ENCODE data around the gene BRD8. TPM values are rescaled to one million over a fixed set of nuclear protein-coding genes. Genes with fewer than 3 reads are reported as not detected.
"Not testable (repeated sequence)": the region's sequence is repeated elsewhere in the genome, so short reads cannot be mapped to it uniquely, and the experiment has no call there.

Gene BRD8
- total RNA-seq = 10 to 100 TPM; 66.8 to 94.7 TPM

- peaks cover 8 to 13% of the 10 kb centered on the region in 2 donors for H3K36me3 Mint-ChIP-seq (ENCODE audit: insufficient read depth in 2 of 2)
- DNase-seq (peak; percentile 91 to 94), ATAC-seq (replicated peaks in 1 of 2) (peak; percentile 89 to 91)
- no peak within 1 kb of the TSS for H3K27ac Mint-ChIP-seq
- no peak within 1 kb of the TSS for H3K4me3 Mint-ChIP-seq
- H3K4me1 Mint-ChIP-seq (ENCODE audit: low read depth) = peaks cover 23% of the 10 kb centered on the region
- H3K9me3 Mint-ChIP-seq = no peaks in the 10 kb centered on the region
- no peaks in the 10 kb centered on the region for H3K27me3 Mint-ChIP-seq (ENCODE audit: low read depth)
Measured at GRCh38 chr5:138178516-138179276, at the start of gene BRD8, which contains the start of gene KIF20A. BRD8 (minus strand) TSS chr5:138178630; CDS start chr5:138178614, 16 bp downstream. KIF20A (plus strand) TSS chr5:138179112; CDS start chr5:138179681, 569 bp downstream.

- Mint-ChIP-seq H3K4me3 (no peak overlapping the region), H3K27me3 (ENCODE audit: low read depth) (peaks cover 24% of the 10 kb centered on the region), H3K9me3 (peaks cover 2% of the 10 kb centered on the region in 2 donors), H3K4me1 (ENCODE audit: low read depth) (peaks cover 6% of the 10 kb centered on the region), H3K36me3 (ENCODE audit: insufficient read depth in 2 of 2) (peaks cover 2% of the 10 kb centered on the region in 2 donors), H3K27ac (no peak overlapping the region)
- DNase-seq = no peak
- no peak for ATAC-seq (replicated peaks in 1 of 2)
Measured at GRCh38 chr5:138226910-138227309, 48.5 kb upstream of the BRD8 start.

- Mint-ChIP-seq H3K4me1 (ENCODE audit: low read depth) (peaks cover 6% of the 10 kb centered on the region), H3K4me3 (no peak overlapping the region), H3K9me3 (peaks cover 2% of the 10 kb centered on the region in 2 donors), H3K27me3 (ENCODE audit: low read depth) (peaks cover 15% of the 10 kb centered on the region), H3K36me3 (ENCODE audit: insufficient read depth in 2 of 2) (peaks cover 2% of the 10 kb centered on the region in 2 donors), H3K27ac (no peak overlapping the region)
- no peak for ATAC-seq (replicated peaks in 1 of 2)
- no peak for DNase-seq
Measured at GRCh38 chr5:138224712-138225111, 46.3 kb upstream of the BRD8 start.

GRCh38 chr5:138223532-138223931, 45.1 kb upstream of the BRD8 start:
- Mint-ChIP-seq H3K36me3 (ENCODE audit: insufficient read depth in 2 of 2) (peaks cover 2% of the 10 kb centered on the region in 2 donors), H3K4me3 (no peak overlapping the region), H3K9me3 (peaks cover 2% of the 10 kb centered on the region in 2 donors), H3K27ac (no peak overlapping the region), H3K4me1 (ENCODE audit: low read depth) (peaks cover 6% of the 10 kb centered on the region), H3K27me3 (ENCODE audit: low read depth) (peaks cover 15% of the 10 kb centered on the region)
- no peak for DNase-seq
- ATAC-seq (replicated peaks in 1 of 2) = no peak

- ATAC-seq (replicated peaks in 1 of 2) (no peak), DNase-seq (no peak)
- no peak overlapping the region for H3K27ac Mint-ChIP-seq
- H3K27me3 Mint-ChIP-seq (ENCODE audit: low read depth) = no peaks in the 10 kb centered on the region
- H3K36me3 Mint-ChIP-seq (ENCODE audit: insufficient read depth in 2 of 2) = peaks cover 4% of the 10 kb centered on the region in 2 donors
- H3K4me1 Mint-ChIP-seq (ENCODE audit: low read depth) = peaks cover 19% of the 10 kb centered on the region
- no peaks in the 10 kb centered on the region for H3K9me3 Mint-ChIP-seq
- H3K4me3 Mint-ChIP-seq = no peak overlapping the region
Measured at GRCh38 chr5:138216799-138217198, 38.4 kb upstream of the BRD8 start.

- H3K9me3 Mint-ChIP-seq = no peaks in the 10 kb centered on the region
- peak; percentile 98 to 99 for ATAC-seq (replicated peaks in 1 of 2)
- H3K4me3 Mint-ChIP-seq = peak within 1 kb of the TSS; percentile 95 to 100
- H3K27me3 Mint-ChIP-seq (ENCODE audit: low read depth) = no peaks in the 10 kb centered on the region
- DNase-seq = peak; percentile 92 to 93
- H3K27ac Mint-ChIP-seq = peak within 1 kb of the TSS; percentile 97
- H3K4me1 Mint-ChIP-seq (ENCODE audit: low read depth) = peaks cover 29% of the 10 kb centered on the region
- H3K36me3 Mint-ChIP-seq (ENCODE audit: insufficient read depth in 2 of 2) = peaks cover 5% of the 10 kb centered on the region in 2 donors
Measured at GRCh38 chr5:138213161-138214029, 35.0 kb upstream of the BRD8 start, which contains the start of gene CDC23. CDC23 (minus strand) TSS chr5:138213323; CDS start chr5:138213312, 11 bp downstream.

- Mint-ChIP-seq H3K9me3 (no peaks in the 10 kb centered on the region), H3K4me1 (ENCODE audit: low read depth) (peaks cover 34% of the 10 kb centered on the region), H3K36me3 (ENCODE audit: insufficient read depth in 2 of 2) (peaks cover 5 to 10% of the 10 kb centered on the region in 2 donors), H3K4me3 (peak overlapping the region; percentile 95 to 100), H3K27ac (peak overlapping the region; percentile 97), H3K27me3 (ENCODE audit: low read depth) (no peaks in the 10 kb centered on the region)
- DNase-seq (no peak), ATAC-seq (replicated peaks in 1 of 2) (peak; percentile 34 to 39)
Measured at GRCh38 chr5:138212828-138213160, 34.4 kb upstream of the BRD8 start.

- H3K4me1 Mint-ChIP-seq (ENCODE audit: low read depth) = peaks cover 34% of the 10 kb centered on the region
- no peak for ATAC-seq (replicated peaks in 1 of 2)
Measured at GRCh38 chr5:138210985-138211384, 32.6 kb upstream of the BRD8 start.

GRCh38 chr5:138193859-138194258, 15.4 kb upstream of the BRD8 start:
- ATAC-seq (replicated peaks in 1 of 2); H3K36me3 Mint-ChIP-seq (ENCODE audit: insufficient read depth in 2 of 2); H3K27ac Mint-ChIP-seq; H3K27me3 Mint-ChIP-seq (ENCODE audit: low read depth); H3K4me3 Mint-ChIP-seq; H3K9me3 Mint-ChIP-seq; H3K4me1 Mint-ChIP-seq (ENCODE audit: low read depth); DNase-seq: not testable (repeated sequence)

More at GRCh38 chr5:138210985-138211384, 32.6 kb upstream of the BRD8 start:
- Mint-ChIP-seq H3K27me3 (ENCODE audit: low read depth) (no peaks in the 10 kb centered on the region), H3K9me3 (no peaks in the 10 kb centered on the region), H3K27ac (peak overlapping the region; percentile 79), H3K4me3 (peak overlapping the region; percentile 43 to 65), H3K36me3 (ENCODE audit: insufficient read depth in 2 of 2) (peaks cover 5 to 10% of the 10 kb centered on the region in 2 donors)
- DNase-seq = no peak

- H3K9me3 Mint-ChIP-seq = no peaks in the 10 kb centered on the region
- H3K4me1 Mint-ChIP-seq (ENCODE audit: low read depth) = no peaks in the 10 kb centered on the region
- no peak for ATAC-seq (replicated peaks in 1 of 2)
- H3K27me3 Mint-ChIP-seq (ENCODE audit: low read depth) = no peaks in the 10 kb centered on the region
- H3K4me3 Mint-ChIP-seq = no peak overlapping the region
- no peak for DNase-seq
- peaks cover 5 to 10% of the 10 kb centered on the region in 2 donors for H3K36me3 Mint-ChIP-seq (ENCODE audit: insufficient read depth in 2 of 2)
- H3K27ac Mint-ChIP-seq = no peak overlapping the region
Measured at GRCh38 chr5:138192826-138193225, 14.4 kb upstream of the BRD8 start.

GRCh38 chr5:138188626-138189025, 10.2 kb upstream of the BRD8 start:
- Mint-ChIP-seq H3K4me1 (ENCODE audit: low read depth) (no peaks in the 10 kb centered on the region), H3K36me3 (ENCODE audit: insufficient read depth in 2 of 2) (peaks cover 7 to 24% of the 10 kb centered on the region in 2 donors), H3K27ac (no peak overlapping the region), H3K4me3 (no peak overlapping the region), H3K27me3 (ENCODE audit: low read depth) (no peaks in the 10 kb centered on the region), H3K9me3 (no peaks in the 10 kb centered on the region)
- DNase-seq (no peak), ATAC-seq (replicated peaks in 1 of 2) (no peak)

GRCh38 chr5:138186002-138186447, 7.6 kb upstream of the BRD8 start:
- H3K4me1 Mint-ChIP-seq (ENCODE audit: low read depth) = peaks cover 2% of the 10 kb centered on the region
- no peak overlapping the region for H3K4me3 Mint-ChIP-seq
- H3K36me3 Mint-ChIP-seq (ENCODE audit: insufficient read depth in 2 of 2) = peaks cover 7 to 22% of the 10 kb centered on the region in 2 donors
- H3K9me3 Mint-ChIP-seq = no peaks in the 10 kb centered on the region
- no peaks in the 10 kb centered on the region for H3K27me3 Mint-ChIP-seq (ENCODE audit: low read depth)
- DNase-seq (no peak), ATAC-seq (replicated peaks in 1 of 2) (no peak)
- H3K27ac Mint-ChIP-seq = no peak overlapping the region

- H3K27ac Mint-ChIP-seq = no peak overlapping the region
- H3K27me3 Mint-ChIP-seq (ENCODE audit: low read depth) = no peaks in the 10 kb centered on the region
- H3K36me3 Mint-ChIP-seq (ENCODE audit: insufficient read depth in 2 of 2) = peaks cover 7 to 22% of the 10 kb centered on the region in 2 donors
- no peak for ATAC-seq (replicated peaks in 1 of 2)
- peaks cover 8% of the 10 kb centered on the region for H3K4me1 Mint-ChIP-seq (ENCODE audit: low read depth)
- H3K9me3 Mint-ChIP-seq = no peaks in the 10 kb centered on the region
- DNase-seq = no peak
- H3K4me3 Mint-ChIP-seq = no peak overlapping the region
Measured at GRCh38 chr5:138182808-138183207, 4.4 kb upstream of the BRD8 start.

Measured in activated T-cell treated with anti-CD3 and anti-CD28 coated beads, Interleukin-2, amount 50 U/mL, for 72 hours (primary cell).